HG02623 (cell line): ENCODE measurements around the gene ELK4.
"Not testable (repeated sequence)": the region's sequence is repeated elsewhere in the genome, so short reads cannot be mapped to it uniquely, and the experiment has no call there.

Experiments
- ATAC-seq: cut with Tn5 transposase; IDR thresholded peaks from one replicate; pipeline ENCODE4 v1.9.1; 2021; ENCODE audit warnings: moderate library complexity; ENCODE audit not compliant: unreplicated experiment

Gene ELK4

GRCh38 chr1:205664399-205665017 is 32.7 kb upstream of the ELK4 start:
- no peak for ATAC-seq

GRCh38 chr1:205663286-205663936 is 31.6 kb upstream of the ELK4 start:
- no peak for ATAC-seq

DNA sequence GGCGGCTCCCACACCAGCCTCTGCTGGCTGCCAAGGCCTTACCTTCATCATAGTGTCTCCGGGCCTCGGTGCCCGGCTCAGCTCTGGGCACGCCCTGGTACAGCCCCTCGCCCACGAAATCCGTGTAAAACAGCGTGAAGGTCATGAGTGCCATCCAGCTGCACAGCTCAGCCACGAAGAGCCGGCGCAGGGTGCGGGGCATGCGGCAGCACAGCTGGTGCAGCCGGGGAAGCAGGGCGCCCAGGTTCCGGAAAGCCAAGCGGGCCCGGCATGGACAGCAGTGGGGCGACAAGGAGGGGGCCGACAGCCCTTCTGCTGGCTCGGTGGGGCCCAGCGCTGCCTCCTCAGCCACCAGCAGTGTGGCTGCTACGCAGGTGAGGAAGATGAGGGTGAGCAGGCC is 31.0 kb upstream of the ELK4 start:
- no peak for ATAC-seq

- ATAC-seq: no peak
Observed at GRCh38 chr1:205662135-205662738, 30.4 kb upstream of the ELK4 start.

- ATAC-seq: no peak
Observed at GRCh38 chr1:205661429-205662134, 29.8 kb upstream of the ELK4 start.

DNA sequence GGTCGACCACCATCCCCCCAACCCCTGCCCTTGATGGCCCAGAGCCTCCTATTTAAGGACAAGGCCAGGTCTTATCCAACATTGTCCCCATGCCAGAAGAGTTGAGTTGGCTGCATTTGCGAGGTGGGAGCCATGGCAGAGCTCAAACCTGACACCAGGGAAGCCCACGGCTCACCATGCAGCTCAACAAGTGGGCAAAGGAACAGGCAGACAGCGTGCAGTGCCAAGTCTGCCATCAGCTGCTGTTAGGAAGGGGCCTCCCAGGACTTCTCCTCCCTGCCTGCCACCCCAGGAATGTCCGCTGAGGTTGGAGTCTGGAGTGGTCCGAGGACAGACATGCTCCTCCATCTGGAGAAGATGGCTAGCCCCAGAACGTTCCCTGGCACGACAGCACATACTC is 28.6 kb upstream of the ELK4 start:
- no peak for ATAC-seq

DNA sequence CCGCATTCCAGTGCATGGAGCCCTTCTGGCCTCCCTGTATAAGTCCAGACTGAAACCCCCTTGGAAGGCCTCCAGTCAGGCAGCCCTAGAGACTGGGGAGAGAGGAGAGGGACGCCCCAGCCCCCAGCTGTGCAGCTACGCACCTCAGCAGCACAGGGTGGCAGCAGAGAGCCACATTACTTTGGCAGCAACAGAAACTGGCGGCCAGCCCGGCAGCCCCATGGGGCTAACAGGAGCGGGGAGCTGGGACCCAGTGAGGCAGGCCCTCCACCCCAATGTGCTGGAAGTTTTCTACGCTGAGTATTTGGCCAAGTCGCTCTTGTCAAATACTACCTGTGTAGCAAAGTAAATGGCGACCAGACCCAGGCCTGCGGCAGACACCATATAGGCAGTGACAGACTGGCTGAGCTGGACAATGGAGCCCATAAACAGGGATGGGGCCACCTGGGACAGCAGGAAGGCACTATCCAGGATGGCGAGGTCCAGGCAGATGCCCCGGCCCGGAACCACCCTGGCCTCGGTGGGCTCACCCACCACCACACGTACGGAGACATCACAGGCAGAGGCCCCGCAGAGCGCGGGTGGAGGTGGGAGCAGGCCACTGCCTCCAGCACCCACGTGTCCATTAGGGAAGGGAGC is 27.3 kb upstream of the ELK4 start:
- ATAC-seq: peak; percentile 64

- no peak for ATAC-seq
Observed at GRCh38 chr1:205656236-205656635, 24.4 kb upstream of the ELK4 start.

GRCh38 chr1:205652984-205653383 is 21.2 kb upstream of the ELK4 start:
- ATAC-seq: no peak

GRCh38 chr1:205650241-205650640 is 18.4 kb upstream of the ELK4 start:
- ATAC-seq: no peak

GRCh38 chr1:205645519-205645918 is 13.7 kb upstream of the ELK4 start:
- ATAC-seq: no peak

- no peak for ATAC-seq
Observed at GRCh38 chr1:205642679-205643307, 11.0 kb upstream of the ELK4 start.

GRCh38 chr1:205639567-205639966 is 7.8 kb upstream of the ELK4 start:
- ATAC-seq: no peak

DNA sequence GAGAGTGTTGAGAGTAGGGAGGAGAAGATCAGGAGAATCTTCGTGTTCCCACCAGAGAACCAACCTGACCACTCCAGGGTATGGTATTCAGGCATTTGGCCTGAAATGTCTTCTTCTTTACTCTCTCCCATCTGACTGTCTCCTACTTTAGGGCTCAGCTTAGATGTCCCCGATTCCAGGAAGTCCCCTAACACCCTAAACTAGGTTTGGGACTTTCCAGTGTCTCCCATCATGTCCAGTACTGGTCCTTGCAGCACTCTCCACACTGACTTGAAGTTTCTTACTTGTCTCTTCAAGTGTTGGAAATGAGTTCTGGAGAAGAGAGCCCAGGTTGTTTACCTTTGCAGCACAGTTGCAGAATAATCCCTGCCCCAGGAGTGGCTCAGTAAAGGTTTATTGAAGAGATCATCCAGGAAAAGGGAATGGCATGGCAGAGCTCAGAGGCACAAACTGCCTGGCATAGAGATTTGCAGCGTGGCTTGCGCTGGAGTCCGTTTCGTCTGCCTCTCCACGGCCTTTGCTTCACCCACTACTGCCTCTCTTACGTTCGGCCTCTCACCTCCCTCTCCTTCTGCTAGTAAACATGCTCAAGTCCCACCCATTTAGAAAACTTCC is 6.2 kb upstream of the ELK4 start:
- ATAC-seq: no peak

- no peak for ATAC-seq
Observed at GRCh38 chr1:205636732-205637131, 4.9 kb upstream of the ELK4 start.

GRCh38 chr1:205636138-205636530 is 4.3 kb upstream of the ELK4 start:
- not testable (repeated sequence) for ATAC-seq

- no peak for ATAC-seq
Observed at GRCh38 chr1:205633421-205633976, 1.7 kb upstream of the ELK4 start.

DNA sequence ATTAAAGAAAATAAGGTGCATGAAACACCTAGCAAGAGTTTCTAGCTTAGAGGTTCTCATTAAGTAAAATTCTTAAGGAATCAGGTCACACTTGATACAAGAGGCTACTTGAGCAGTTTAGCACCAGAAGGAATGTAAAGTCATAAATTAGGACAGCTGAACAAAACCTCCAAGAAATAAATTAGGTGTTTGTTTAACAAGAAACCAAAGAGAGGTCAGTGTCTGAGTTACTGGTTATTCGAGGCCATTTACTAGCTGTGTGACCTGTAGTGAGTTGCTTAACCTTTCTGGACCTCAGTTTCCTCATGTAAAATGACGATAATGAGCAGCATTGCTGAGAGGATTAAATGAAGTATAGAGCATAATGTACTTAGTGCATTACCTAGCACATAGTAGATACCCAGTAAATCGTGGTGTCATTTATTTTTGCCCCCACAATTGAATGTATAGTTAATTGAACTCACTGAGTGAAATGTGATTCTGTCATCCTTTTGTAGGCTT is 908 bp upstream of the ELK4 start:
- no peak for ATAC-seq

DNA sequence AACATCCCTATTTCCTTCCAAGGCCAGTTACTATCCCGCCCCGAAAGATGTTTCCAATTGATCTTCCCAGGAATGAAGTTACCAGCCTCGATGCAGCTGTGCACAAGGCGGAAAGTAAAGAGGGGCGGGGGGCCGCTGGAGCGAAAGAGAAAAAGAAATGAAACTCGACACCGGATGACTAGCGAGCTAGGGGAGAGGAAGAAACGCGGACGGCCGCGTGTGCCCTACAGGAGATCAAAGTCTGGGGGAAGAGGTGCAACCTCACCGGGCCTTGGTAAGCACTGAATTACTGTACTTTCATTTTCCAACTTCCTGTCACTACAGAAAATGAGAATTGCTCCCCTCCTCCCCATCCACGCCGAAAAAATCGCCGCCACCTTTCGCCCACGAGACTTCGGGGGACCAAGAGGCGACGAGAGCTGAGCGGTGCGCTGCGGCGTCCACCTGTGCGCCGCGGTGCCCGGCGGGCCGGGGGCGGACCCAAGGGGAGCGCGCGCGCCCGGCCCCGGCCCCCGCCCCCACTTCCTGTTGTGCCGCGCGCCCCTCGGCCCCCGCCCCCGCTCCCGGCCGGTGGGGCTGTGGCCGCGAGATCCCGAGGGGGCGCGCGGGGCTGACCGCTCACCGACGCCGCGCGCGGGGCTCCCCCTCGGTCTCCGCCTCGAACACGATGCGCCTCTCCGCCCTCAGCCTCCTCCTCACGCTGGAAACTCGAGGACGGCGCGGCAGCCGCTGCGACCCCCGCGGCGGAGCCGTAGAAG is 622 bp downstream of the ELK4 start:
- ATAC-seq: peak; percentile 49
